GM12878 (cell line): ENCODE data around the gene ST6GALNAC3. TPM values are rescaled to one million over a fixed set of nuclear protein-coding genes. Genes with fewer than 3 reads are reported as not detected.

Experiments used
- ASH2L ChIP-seq: fragments of 300-600, 200-600 bp; sonication (generic); IDR thresholded peaks from 2 replicates; pipeline ENCODE4 v1.6.1; 2017; ENCODE audit warnings: low read depth, mild to moderate bottlenecking, borderline replicate concordance
- CUX1 ChIP-seq: IDR thresholded peaks from 2 replicates; pipeline ENCODE4 v1.6.1; 2012; ENCODE audit warnings: improper control_type of control experiment, low read depth, low read length; ENCODE audit not compliant: insufficient replicate concordance
- JUND ChIP-seq: IDR thresholded peaks from 2 replicates; pipeline ENCODE4 v1.6.1; 2012; ENCODE audit warnings: low read depth, mild to moderate bottlenecking, low read length, improper control_type of control experiment, moderate library complexity
- NR2C1 ChIP-seq: fragments of 450-650 bp; IDR thresholded peaks from 2 replicates; pipeline ENCODE4 v1.6.1; 2017; ENCODE audit warnings: antibody characterized with exemption, mild to moderate bottlenecking, moderate library complexity
- YY1 ChIP-seq: IDR thresholded peaks from 2 replicates; pipeline ENCODE4 v1.6.1; 2011; ENCODE audit warnings: low read depth, mild to moderate bottlenecking, low read length
- ZBED1 ChIP-seq: IDR thresholded peaks from 2 replicates; pipeline ENCODE4 v1.6.1; 2016; ENCODE audit warnings: borderline replicate concordance
- ZNF687 ChIP-seq: fragments of 450-650 bp; IDR thresholded peaks from 2 replicates; pipeline ENCODE4 v1.6.1; 2017; ENCODE audit warnings: mild to moderate bottlenecking, moderate library complexity
- polyA plus RNA-seq, 11 experiments: library from polyadenylated mRNA; depleted of rRNA in 4 of 11; unstranded in 6 of 11; stranded (reverse) in 5 of 11; fragments of >200 nt; fragmentation: Nextera tagmentation in 4 of 11; fragmentation: Illumina TruSeq in 1 of 11; extraction: Ambion mirVana in 4 of 11; extraction: Trizol in 1 of 11; gene quantifications; 1 replicate in 1 of 11; 2 replicates in 10 of 11; pipeline versions ENCODE4 v1.2.1 to v1.2.3, GENCODE V29; 2011 to 2016; ENCODE audit warnings: inconsistent platforms in 2 of 11, missing spikeins in 2 of 11, low read depth in 1 of 11
- total RNA-seq, 4 experiments: library from RNA; depleted of rRNA in 3 of 4; stranded (reverse); fragments of >200 nt in 3 of 4; fragmentation: Illumina TruSeq in 1 of 4; extraction: Trizol in 1 of 4; gene quantifications; 2 replicates each; pipeline versions ENCODE4 v1.2.1 to v1.2.3, GENCODE V29; 2013 to 2021

Gene ST6GALNAC3
- total and polyA plus RNA-seq, 10 of the 15 experiments (the other 5 are each of a cell fraction or from before 2014, with no cell fraction given), result 0.04 to 0.68 (median 0.18) TPM; not detected in 3

GRCh38 chr1:76659171-76659940 lies 584.8 kb downstream of the ST6GALNAC3 start (continued):
- TF ChIP-seq ZBED1 (no peak), ZNF687 (no peak), CUX1 (no peak), ASH2L (no peak), YY1 (no peak), NR2C1 (no peak), JUND (no peak)
